Loucy (cell line): ENCODE results near the gene CALCR.

Source experiments
- EZH2phosphoT487 ChIP-seq: fragments of 200-600 bp; IDR thresholded peaks from 2 replicates; pipeline ENCODE4 v1.6.1; 2018; ENCODE audit warnings: antibody characterized with exemption, mild to moderate bottlenecking, moderate library complexity, borderline replicate concordance
- TF ChIP-seq, protein P1 (sequence below): fragments of 200-600 bp; sonication (generic); conservative IDR thresholded peaks from 2 replicates; pipeline ENCODE4 v1.5.1; 2014; ENCODE audit warnings: mild to moderate bottlenecking, antibody characterized with exemption, low read length

GRCh38 chr7:93551931-93552330 lies 22.6 kb downstream of the CALCR start:
- TF ChIP-seq, protein P1, sequence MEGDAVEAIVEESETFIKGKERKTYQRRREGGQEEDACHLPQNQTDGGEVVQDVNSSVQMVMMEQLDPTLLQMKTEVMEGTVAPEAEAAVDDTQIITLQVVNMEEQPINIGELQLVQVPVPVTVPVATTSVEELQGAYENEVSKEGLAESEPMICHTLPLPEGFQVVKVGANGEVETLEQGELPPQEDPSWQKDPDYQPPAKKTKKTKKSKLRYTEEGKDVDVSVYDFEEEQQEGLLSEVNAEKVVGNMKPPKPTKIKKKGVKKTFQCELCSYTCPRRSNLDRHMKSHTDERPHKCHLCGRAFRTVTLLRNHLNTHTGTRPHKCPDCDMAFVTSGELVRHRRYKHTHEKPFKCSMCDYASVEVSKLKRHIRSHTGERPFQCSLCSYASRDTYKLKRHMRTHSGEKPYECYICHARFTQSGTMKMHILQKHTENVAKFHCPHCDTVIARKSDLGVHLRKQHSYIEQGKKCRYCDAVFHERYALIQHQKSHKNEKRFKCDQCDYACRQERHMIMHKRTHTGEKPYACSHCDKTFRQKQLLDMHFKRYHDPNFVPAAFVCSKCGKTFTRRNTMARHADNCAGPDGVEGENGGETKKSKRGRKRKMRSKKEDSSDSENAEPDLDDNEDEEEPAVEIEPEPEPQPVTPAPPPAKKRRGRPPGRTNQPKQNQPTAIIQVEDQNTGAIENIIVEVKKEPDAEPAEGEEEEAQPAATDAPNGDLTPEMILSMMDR: no peak
- no peak for TF ChIP-seq EZH2phosphoT487
